Fibroblast of lung (primary cell): ENCODE measurements around the gene PLEKHA6.

ENCODE experiments used
- CTCF ChIP-seq, 2 donors: IDR thresholded peaks in 1 of 2; conservative IDR thresholded peaks in 1 of 2; 1 replicate in 1 of 2; 2 replicates in 1 of 2; pipeline ENCODE4 v1.5.1; 2011 to 2012; ENCODE audit warnings: low read length in 2 of 2, control low read depth in 1 of 2, inconsistent platforms in 1 of 2, low read depth in 1 of 2, mild to moderate bottlenecking in 1 of 2
- EZH2 ChIP-seq: IDR thresholded peaks from 2 replicates; pipeline ENCODE4 v1.5.1; 2012; ENCODE audit warnings: low read length, control low read depth, mild to moderate bottlenecking; ENCODE audit errors: missing control alignments

GRCh38 chr1:204326771-204327300 lies 32.9 kb downstream of the PLEKHA6 start:
- TF ChIP-seq CTCF (conservative IDR thresholded peaks at IDR 0.05 in 1 of 2, IDR thresholded peaks at IDR 0.05 in 1 of 2; ENCODE audit: low read depth in 1 of 2, low read length in 2 of 2), result no peak
- no peak for TF ChIP-seq EZH2
